ENCODE results near the gene SENP7. TPM values are rescaled to one million over a fixed set of nuclear protein-coding genes. Genes with fewer than 3 reads are reported as not detected.

The SENP7 gene
- total RNA-seq, 1 donor from 2014 or later: 33.6 TPM

DNA sequence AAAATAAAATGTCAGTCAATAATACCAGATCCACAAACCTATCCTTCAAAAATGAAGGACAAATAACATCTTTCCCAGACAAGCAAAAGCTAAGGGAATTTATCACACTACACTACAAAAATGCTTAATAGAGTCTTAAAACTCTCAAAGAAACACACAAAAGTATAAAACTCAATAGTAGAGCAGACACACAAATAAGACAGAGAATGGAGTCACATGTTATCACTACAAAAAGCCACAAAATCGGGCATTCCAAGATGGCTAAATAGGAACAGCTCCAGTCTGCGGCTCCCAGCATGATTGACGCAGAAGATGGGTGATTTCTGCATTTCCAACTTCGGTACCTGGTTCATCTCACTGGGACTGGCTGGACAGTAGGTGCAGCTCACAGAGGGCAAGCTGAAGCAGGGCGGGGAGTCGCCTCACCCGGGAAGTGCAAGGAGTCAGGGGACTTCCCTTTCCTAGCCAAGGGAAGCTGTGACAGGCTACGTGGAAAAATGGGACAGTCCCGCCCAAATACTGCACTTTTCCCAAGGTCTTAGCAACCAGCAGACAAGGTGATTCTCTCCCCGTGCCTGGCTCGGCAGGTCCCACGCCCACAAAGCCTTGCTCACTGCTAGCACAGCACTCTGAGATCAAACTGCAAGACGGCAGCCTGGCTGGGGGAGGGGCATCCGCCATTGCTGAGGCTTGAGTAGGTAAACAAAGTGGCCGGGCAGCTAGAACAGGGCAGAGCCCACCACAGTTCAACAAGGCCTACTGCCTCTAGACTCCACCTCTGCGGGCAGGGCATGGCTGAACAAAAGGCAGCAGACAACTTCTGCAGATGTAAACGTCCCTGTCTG, 46.3 kb downstream of the SENP7 start:
- H3K27ac Mint-ChIP-seq: peak overlapping the region; percentile 66
- H3K9me3 Mint-ChIP-seq: peaks cover 8% of the 10 kb centered on the region
- H3K4me1 Mint-ChIP-seq (ENCODE audit: unreplicated experiment): peaks cover 16% of the 10 kb centered on the region
- DNase-seq (ENCODE audit: extremely low spot score, unreplicated experiment): no peak
- H3K27me3 Mint-ChIP-seq: no peaks in the 10 kb centered on the region
- H3K4me3 Mint-ChIP-seq: peak overlapping the region; percentile 83
- H3K36me3 Mint-ChIP-seq: peaks cover 9% of the 10 kb centered on the region
- TF ChIP-seq, protein P1, sequence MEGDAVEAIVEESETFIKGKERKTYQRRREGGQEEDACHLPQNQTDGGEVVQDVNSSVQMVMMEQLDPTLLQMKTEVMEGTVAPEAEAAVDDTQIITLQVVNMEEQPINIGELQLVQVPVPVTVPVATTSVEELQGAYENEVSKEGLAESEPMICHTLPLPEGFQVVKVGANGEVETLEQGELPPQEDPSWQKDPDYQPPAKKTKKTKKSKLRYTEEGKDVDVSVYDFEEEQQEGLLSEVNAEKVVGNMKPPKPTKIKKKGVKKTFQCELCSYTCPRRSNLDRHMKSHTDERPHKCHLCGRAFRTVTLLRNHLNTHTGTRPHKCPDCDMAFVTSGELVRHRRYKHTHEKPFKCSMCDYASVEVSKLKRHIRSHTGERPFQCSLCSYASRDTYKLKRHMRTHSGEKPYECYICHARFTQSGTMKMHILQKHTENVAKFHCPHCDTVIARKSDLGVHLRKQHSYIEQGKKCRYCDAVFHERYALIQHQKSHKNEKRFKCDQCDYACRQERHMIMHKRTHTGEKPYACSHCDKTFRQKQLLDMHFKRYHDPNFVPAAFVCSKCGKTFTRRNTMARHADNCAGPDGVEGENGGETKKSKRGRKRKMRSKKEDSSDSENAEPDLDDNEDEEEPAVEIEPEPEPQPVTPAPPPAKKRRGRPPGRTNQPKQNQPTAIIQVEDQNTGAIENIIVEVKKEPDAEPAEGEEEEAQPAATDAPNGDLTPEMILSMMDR (conservative IDR thresholded peaks at IDR 0.05): no peak

DNA sequence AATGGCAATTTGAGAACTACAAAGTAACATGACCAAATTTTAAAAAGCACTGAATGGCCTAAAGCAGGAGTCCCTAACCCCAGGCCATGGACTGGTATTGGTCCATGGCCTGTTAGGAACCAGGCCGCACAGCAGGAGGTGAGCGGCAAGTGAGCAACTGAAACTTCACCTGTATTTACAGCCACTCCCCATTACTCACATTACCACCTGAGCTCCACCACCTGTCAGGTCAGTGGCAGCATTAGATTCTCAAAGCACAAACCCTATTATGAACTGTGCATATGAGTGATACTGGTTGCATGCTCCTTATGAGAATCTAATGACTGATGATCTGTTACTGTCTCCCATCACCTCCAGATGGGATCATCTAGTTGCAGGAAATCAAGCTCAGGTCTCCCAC, 48.8 kb downstream of the SENP7 start:
- Mint-ChIP-seq H3K27ac (no peak overlapping the region), H3K4me3 (no peak overlapping the region), H3K27me3 (no peaks in the 10 kb centered on the region), H3K36me3 (peaks cover 21% of the 10 kb centered on the region), H3K9me3 (peaks cover 7% of the 10 kb centered on the region), H3K4me1 (ENCODE audit: unreplicated experiment) (peaks cover 16% of the 10 kb centered on the region)
- no peak for DNase-seq (ENCODE audit: extremely low spot score, unreplicated experiment)
- TF ChIP-seq, protein P1 (conservative IDR thresholded peaks at IDR 0.05): no peak

DNA sequence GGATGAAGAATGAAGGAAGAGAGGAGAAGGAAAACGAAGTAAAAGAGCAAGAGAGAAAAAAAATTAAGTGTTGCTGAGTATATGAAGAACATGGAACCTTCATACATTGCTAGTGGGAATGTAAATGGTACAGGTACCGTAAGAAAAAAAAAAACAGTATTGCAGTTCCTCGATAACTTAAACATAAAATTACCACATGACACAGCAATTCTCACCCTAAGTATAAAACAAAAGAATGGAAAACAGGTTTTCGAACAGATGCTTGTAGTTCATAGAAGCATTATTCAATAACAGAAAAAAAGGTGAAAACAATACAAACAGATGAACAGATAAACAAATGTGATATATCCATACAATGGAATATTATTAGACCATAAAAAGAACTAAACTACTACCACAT, 51.6 kb downstream of the SENP7 start:
- H3K4me1 Mint-ChIP-seq (ENCODE audit: unreplicated experiment): peaks cover 6% of the 10 kb centered on the region
- TF ChIP-seq, protein P1 (conservative IDR thresholded peaks at IDR 0.05): no peak
- H3K27me3 Mint-ChIP-seq: no peaks in the 10 kb centered on the region
- H3K36me3 Mint-ChIP-seq: peaks cover 17% of the 10 kb centered on the region
- H3K9me3 Mint-ChIP-seq: no peaks in the 10 kb centered on the region
- H3K27ac Mint-ChIP-seq: no peak overlapping the region
- no peak overlapping the region for H3K4me3 Mint-ChIP-seq
- no peak for DNase-seq (ENCODE audit: extremely low spot score, unreplicated experiment)

DNA sequence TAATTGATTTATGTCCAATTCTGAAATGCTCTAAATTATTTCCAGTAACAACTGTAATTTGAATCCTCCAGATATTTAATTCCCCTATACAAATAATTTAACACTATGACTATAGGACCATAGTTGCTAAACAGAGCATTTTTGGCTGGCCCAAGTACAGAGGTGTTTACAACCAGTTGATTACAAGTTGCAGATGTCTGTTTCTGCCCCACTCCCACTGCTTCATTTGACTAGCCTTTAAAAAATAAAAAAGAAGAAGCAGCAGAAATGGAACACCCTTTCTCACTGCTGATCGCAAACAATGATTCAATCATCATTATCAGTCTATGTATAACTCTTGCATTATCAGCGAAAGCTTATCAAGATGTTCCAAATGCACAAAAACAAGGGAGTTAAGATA, 54.6 kb downstream of the SENP7 start:
- TF ChIP-seq, protein P1 (conservative IDR thresholded peaks at IDR 0.05): no peak
- H3K36me3 Mint-ChIP-seq: peaks cover 17% of the 10 kb centered on the region
- no peak overlapping the region for H3K4me3 Mint-ChIP-seq
- H3K4me1 Mint-ChIP-seq (ENCODE audit: unreplicated experiment): no peaks in the 10 kb centered on the region
- H3K9me3 Mint-ChIP-seq: no peaks in the 10 kb centered on the region
- H3K27ac Mint-ChIP-seq: no peak overlapping the region
- DNase-seq (ENCODE audit: extremely low spot score, unreplicated experiment): no peak
- no peaks in the 10 kb centered on the region for H3K27me3 Mint-ChIP-seq

DNA sequence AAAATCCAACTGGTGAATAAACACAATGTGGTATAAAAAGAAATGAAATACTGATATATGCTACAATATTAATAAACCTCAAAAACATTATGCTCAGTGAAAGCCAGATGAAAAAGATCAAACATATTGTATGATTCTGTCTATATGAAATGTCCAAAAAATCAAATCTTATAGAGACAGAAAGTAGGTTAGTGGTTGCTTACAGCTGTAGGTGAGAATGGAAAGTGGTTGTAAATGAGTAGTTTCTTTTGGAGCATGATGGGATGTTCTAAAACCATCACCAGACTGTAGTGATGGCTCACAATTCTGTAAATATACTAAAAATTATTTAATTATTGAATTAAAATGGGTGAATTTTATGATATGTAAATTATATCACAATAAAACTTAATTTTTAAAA, 58.4 kb downstream of the SENP7 start:
- Mint-ChIP-seq H3K27me3 (no peaks in the 10 kb centered on the region), H3K36me3 (peaks cover 12% of the 10 kb centered on the region), H3K4me3 (no peak overlapping the region), H3K4me1 (ENCODE audit: unreplicated experiment) (no peaks in the 10 kb centered on the region), H3K9me3 (no peaks in the 10 kb centered on the region), H3K27ac (no peak overlapping the region)
- TF ChIP-seq, protein P1 (conservative IDR thresholded peaks at IDR 0.05): no peak
- DNase-seq (ENCODE audit: extremely low spot score, unreplicated experiment): no peak
